PC-3 (cell line): Measurements from ENCODE around the gene SELENOV. TPM values are rescaled to one million over a fixed set of nuclear protein-coding genes. Genes with fewer than 3 reads are reported as not detected.

Experiments used
- ATAC-seq: fragments of 200-7000 bp; cut with Tn5 transposase; 2 replicates; pipeline ENCODE4 v1.9.1; 2020; ENCODE audit warnings: mild to moderate bottlenecking, moderate library complexity
- BruUV-seq: library from RNA; stranded (reverse); fragments of 400-500 nt; replicated peaks from 2 replicates; lab custom pipeline; 2021; lab: Mats Ljungman, UMichigan
- CTCF ChIA-PET: fragments of 300-600 bp; sonication (Branson Sonifier 250); formaldehyde crosslinking; loops from one replicate; lab custom pipeline; 2022; ENCODE audit warnings: antibody characterized with exemption; lab: Charles Lee
- POLR2A ChIA-PET: fragments of 300-600 bp; sonication (Branson Sonifier 250); formaldehyde crosslinking; loops from one replicate; lab custom pipeline; 2022; ENCODE audit warnings: antibody characterized with exemption; ENCODE audit not compliant: unreplicated experiment; lab: Charles Lee
- DNase-seq: peaks from one replicate; pipeline ENCODE4 v3.0.0-alpha.2; 2015
- H2AFZ ChIP-seq: fragments of 300-600 bp; sonication (generic); 2 replicates; pipeline ENCODE4 v1.6.0; 2016; ENCODE audit warnings: antibody characterized with exemption, low read length
- H3F3A ChIP-seq: fragments of 300-600 bp; sonication (generic); one replicate; pipeline ENCODE4 v1.6.0; 2017; ENCODE audit warnings: antibody characterized with exemption, low read length, control low read depth, mild to moderate bottlenecking; ENCODE audit not compliant: unreplicated experiment
- H3K27ac ChIP-seq: fragments of 300-600 bp; sonication (generic); 2 replicates; pipeline ENCODE4 v1.5.1; 2016; ENCODE audit warnings: mild to moderate bottlenecking, low read length
- H3K27me3 ChIP-seq: fragments of 300-600 bp; sonication (generic); 2 replicates; pipeline ENCODE4 v1.6.1; 2016; ENCODE audit warnings: low read length, mixed read lengths
- H3K36me3 ChIP-seq: fragments of 300-600 bp; sonication (generic); 2 replicates; pipeline ENCODE4 v1.6.1; 2016; ENCODE audit warnings: low read depth, mixed run types, low read length, mixed read lengths
- H3K4me1 ChIP-seq: fragments of 300-600 bp; sonication (generic); 2 replicates; pipeline ENCODE4 v1.5.1; 2016; ENCODE audit warnings: low read length; ENCODE audit not compliant: insufficient read depth
- H3K4me2 ChIP-seq: fragments of 300-600 bp; sonication (generic); 2 replicates; pipeline ENCODE4 v1.6.0; 2016; ENCODE audit warnings: low read length
- H3K4me3 ChIP-seq: fragments of 300-600 bp; sonication (generic); 2 replicates; pipeline ENCODE4 v1.5.1; 2016; ENCODE audit warnings: mild to moderate bottlenecking, low read length, mixed read lengths
- H3K79me2 ChIP-seq: fragments of 300-600 bp; sonication (generic); 2 replicates; pipeline ENCODE4 v1.6.1; 2017; ENCODE audit warnings: low read length, mixed read lengths
- H3K9ac ChIP-seq: fragments of 300-600 bp; sonication (generic); 2 replicates; pipeline ENCODE4 v1.6.0; 2016; ENCODE audit warnings: mild to moderate bottlenecking, low read length
- H3K9me2 ChIP-seq: fragments of 300-600 bp; sonication (generic); replicated peaks from 2 replicates; pipeline ENCODE4 v1.6.1; 2016; ENCODE audit warnings: mixed run types, low read length, mixed read lengths
- H3K9me3 ChIP-seq: fragments of 300-600 bp; sonication (generic); 2 replicates; pipeline ENCODE4 v1.6.1; 2016; ENCODE audit warnings: low read length, mixed read lengths
- H4K20me1 ChIP-seq: fragments of 300-600 bp; sonication (generic); 2 replicates; pipeline ENCODE4 v1.6.1; 2016; ENCODE audit warnings: low read length, mixed read lengths
- EZH2 ChIP-seq: fragments of 300-600 bp; sonication (generic); IDR thresholded peaks from one replicate; pipeline ENCODE4 v1.6.1; 2017; ENCODE audit warnings: antibody characterized with exemption, mild to moderate bottlenecking, low read length; ENCODE audit not compliant: unreplicated experiment
- EZH2phosphoT487 ChIP-seq: fragments of 300-600 bp; sonication (generic); IDR thresholded peaks from 2 replicates; pipeline ENCODE4 v1.6.1; 2018; ENCODE audit warnings: mild to moderate bottlenecking, antibody characterized with exemption, low read length, borderline replicate concordance
- intact Hi-C: fragments of 100-400 bp; cut with micrococcal nuclease; formaldehyde crosslinking; loops from 2 replicates; pipeline ENCODE4 v1.9.0; 2023
- total RNA-seq: library from RNA; depleted of rRNA; stranded (reverse); fragments of >200 nt; gene quantifications from 2 replicates; pipeline ENCODE4 v1.2.3, GENCODE V29; 2014
- TF ChIP-seq, protein P1 (sequence below): fragments of 300-600 bp; sonication (generic); conservative IDR thresholded peaks from 2 replicates; pipeline ENCODE4 v1.5.1; 2017; ENCODE audit warnings: antibody characterized with exemption, low read depth, mild to moderate bottlenecking, low read length

SELENOV gene
- total RNA-seq, 1 experiment from 2014 or later, result not detected

- no peaks in the 10 kb centered on the region for H3K27me3 ChIP-seq
- no peak overlapping the region for H2AFZ ChIP-seq
- CTCF ChIA-PET, result no interaction called here
- no peak for TF ChIP-seq EZH2phosphoT487
- TF ChIP-seq, protein P1, sequence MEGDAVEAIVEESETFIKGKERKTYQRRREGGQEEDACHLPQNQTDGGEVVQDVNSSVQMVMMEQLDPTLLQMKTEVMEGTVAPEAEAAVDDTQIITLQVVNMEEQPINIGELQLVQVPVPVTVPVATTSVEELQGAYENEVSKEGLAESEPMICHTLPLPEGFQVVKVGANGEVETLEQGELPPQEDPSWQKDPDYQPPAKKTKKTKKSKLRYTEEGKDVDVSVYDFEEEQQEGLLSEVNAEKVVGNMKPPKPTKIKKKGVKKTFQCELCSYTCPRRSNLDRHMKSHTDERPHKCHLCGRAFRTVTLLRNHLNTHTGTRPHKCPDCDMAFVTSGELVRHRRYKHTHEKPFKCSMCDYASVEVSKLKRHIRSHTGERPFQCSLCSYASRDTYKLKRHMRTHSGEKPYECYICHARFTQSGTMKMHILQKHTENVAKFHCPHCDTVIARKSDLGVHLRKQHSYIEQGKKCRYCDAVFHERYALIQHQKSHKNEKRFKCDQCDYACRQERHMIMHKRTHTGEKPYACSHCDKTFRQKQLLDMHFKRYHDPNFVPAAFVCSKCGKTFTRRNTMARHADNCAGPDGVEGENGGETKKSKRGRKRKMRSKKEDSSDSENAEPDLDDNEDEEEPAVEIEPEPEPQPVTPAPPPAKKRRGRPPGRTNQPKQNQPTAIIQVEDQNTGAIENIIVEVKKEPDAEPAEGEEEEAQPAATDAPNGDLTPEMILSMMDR, result no peak
- TF ChIP-seq EZH2, result no peak
- no peaks in the 10 kb centered on the region for H4K20me1 ChIP-seq
- H3K79me2 ChIP-seq, result peaks cover 25% of the 10 kb centered on the region
- H3F3A ChIP-seq, result no peaks in the 10 kb centered on the region
- H3K36me3 ChIP-seq, result peaks cover 11% of the 10 kb centered on the region; the same call in 1 of the 2 replicates
- no peak for DNase-seq
- intact Hi-C loops, result no loop called here
- no peak overlapping the region for H3K9ac ChIP-seq
- H3K27ac ChIP-seq, result no peak overlapping the region
- POLR2A ChIA-PET, result no interaction called here
- no peak overlapping the region for H3K4me2 ChIP-seq
- no peaks in the 10 kb centered on the region for H3K9me2 ChIP-seq
- no TSS peak for BruUV-seq
- no peak for ATAC-seq
- H3K9me3 ChIP-seq, result no peaks in the 10 kb centered on the region
- H3K4me3 ChIP-seq, result no peak overlapping the region
- peaks cover 7% of the 10 kb centered on the region for H3K4me1 ChIP-seq
These were observed 31.8 kb upstream of the SELENOV start for GRCh38 chr19:39483141-39483540.

DNA sequence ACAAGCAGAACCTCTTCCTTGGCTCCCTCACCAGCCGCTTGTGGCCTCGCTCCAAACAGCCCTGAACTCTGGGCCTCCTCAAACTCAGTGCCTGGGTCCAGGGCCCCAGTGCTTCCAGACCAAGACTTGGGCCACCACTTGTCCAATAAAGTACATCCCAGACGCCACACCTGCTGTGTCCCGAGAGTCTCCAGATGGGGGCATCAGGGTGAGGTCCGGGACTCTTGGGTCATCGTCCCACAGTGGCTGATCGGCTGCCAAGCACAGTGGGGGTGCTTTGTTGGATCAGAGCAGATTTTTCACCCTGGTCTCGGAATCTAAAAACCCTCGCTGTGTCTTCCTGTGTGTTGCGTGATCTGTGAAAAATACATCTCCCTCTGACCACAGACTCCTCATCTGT is 25.2 kb upstream of the SELENOV start:
- peaks cover 11% of the 10 kb centered on the region; the same call in 1 of the 2 replicates for H3K36me3 ChIP-seq
- no peaks in the 10 kb centered on the region for H3K9me3 ChIP-seq
- TF ChIP-seq, protein P1, result no peak
- no peak for TF ChIP-seq EZH2phosphoT487
- no peak for TF ChIP-seq EZH2
- ATAC-seq (no peak), DNase-seq (no peak)
- H3K27ac ChIP-seq, result no peak overlapping the region
- no peaks in the 10 kb centered on the region for H3F3A ChIP-seq
- no peaks in the 10 kb centered on the region for H3K79me2 ChIP-seq
- H3K4me2 ChIP-seq, result no peak overlapping the region
- H3K27me3 ChIP-seq, result no peaks in the 10 kb centered on the region
- 0 out of 2 replicates have a peak, but pooled peaks cover 5% of the 10 kb centered on the region for H3K4me1 ChIP-seq
- no peak overlapping the region for H2AFZ ChIP-seq
- ChIA-PET CTCF (interaction anchor here (0.6 kb wide), 1 partner anchor 15 kb away, joined by 3 read pairs; no protein-coding TSS in a partner anchor), POLR2A (no interaction called here)
- no peak overlapping the region for H3K4me3 ChIP-seq
- H3K9me2 ChIP-seq, result no peaks in the 10 kb centered on the region
- no peak overlapping the region for H3K9ac ChIP-seq
- intact Hi-C loops, result no loop called here
- BruUV-seq, result no TSS peak
- no peaks in the 10 kb centered on the region for H4K20me1 ChIP-seq

- no peaks in the 10 kb centered on the region for H3K9me3 ChIP-seq
- 0 out of 2 replicates have a peak, but pooled peaks cover 5% of the 10 kb centered on the region for H3K4me1 ChIP-seq
- no peaks in the 10 kb centered on the region for H3K27me3 ChIP-seq
- peaks cover 5% of the 10 kb centered on the region; the same call in 1 of the 2 replicates for H3K36me3 ChIP-seq
- H3K4me2 ChIP-seq, result no peak overlapping the region
- no peaks in the 10 kb centered on the region for H3F3A ChIP-seq
- H3K27ac ChIP-seq, result no peak overlapping the region
- no peaks in the 10 kb centered on the region for H3K9me2 ChIP-seq
- no peaks in the 10 kb centered on the region for H3K79me2 ChIP-seq
- ChIA-PET CTCF (no interaction called here), POLR2A (no interaction called here)
- H3K9ac ChIP-seq, result no peak overlapping the region
- intact Hi-C loops, result no loop called here
- no peak for ATAC-seq
- BruUV-seq, result no TSS peak
- H2AFZ ChIP-seq, result no peak overlapping the region
- no peaks in the 10 kb centered on the region for H4K20me1 ChIP-seq
- DNase-seq, result no peak
- TF ChIP-seq, protein P1, result no peak
- no peak for TF ChIP-seq EZH2phosphoT487
- TF ChIP-seq EZH2, result no peak
- H3K4me3 ChIP-seq, result no peak overlapping the region
These were observed 22.7 kb upstream of the SELENOV start for GRCh38 chr19:39492225-39492624.
